HG03439 (cell line): Measurements from ENCODE around the gene PRR36.
"Not testable (repeated sequence)": the region's sequence is repeated elsewhere in the genome, so short reads cannot be mapped to it uniquely, and the experiment has no call there.

Experiments
- ATAC-seq: cut with Tn5 transposase; IDR thresholded peaks from one replicate; pipeline ENCODE4 v1.9.1; 2021; ENCODE audit warnings: mild to moderate bottlenecking, moderate library complexity; ENCODE audit not compliant: unreplicated experiment

PRR36 gene

GRCh38 chr19:7900401-7900870, 26.2 kb upstream of the PRR36 start:
- ATAC-seq: no peak

- ATAC-seq: no peak
These were observed 25.7 kb upstream of the PRR36 start for GRCh38 chr19:7899751-7900378.

- no peak for ATAC-seq
These were observed 24.8 kb upstream of the PRR36 start for GRCh38 chr19:7898967-7899366.

DNA sequence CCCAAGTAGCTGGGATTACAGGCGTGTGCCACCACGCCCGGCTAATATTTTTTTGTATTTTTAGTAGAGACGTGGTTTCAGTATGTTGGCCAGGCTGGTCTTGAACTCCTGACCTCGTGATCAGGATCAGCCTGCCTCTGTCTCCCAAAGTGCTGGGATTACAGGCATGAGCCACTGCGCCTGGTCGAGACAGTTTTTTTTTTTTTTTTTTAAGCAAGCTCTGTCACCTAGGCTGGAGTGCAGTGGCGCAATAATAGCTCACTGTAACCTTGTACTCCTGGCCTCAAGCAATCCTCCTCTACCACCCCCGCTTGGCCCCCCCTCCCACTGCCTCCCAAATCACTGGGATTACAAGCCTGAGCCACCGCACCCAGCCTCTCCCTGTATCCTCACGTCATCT, 23.1 kb upstream of the PRR36 start:
- no peak for ATAC-seq

- ATAC-seq: no peak
These were observed 21.4 kb upstream of the PRR36 start for GRCh38 chr19:7895565-7895964.

DNA sequence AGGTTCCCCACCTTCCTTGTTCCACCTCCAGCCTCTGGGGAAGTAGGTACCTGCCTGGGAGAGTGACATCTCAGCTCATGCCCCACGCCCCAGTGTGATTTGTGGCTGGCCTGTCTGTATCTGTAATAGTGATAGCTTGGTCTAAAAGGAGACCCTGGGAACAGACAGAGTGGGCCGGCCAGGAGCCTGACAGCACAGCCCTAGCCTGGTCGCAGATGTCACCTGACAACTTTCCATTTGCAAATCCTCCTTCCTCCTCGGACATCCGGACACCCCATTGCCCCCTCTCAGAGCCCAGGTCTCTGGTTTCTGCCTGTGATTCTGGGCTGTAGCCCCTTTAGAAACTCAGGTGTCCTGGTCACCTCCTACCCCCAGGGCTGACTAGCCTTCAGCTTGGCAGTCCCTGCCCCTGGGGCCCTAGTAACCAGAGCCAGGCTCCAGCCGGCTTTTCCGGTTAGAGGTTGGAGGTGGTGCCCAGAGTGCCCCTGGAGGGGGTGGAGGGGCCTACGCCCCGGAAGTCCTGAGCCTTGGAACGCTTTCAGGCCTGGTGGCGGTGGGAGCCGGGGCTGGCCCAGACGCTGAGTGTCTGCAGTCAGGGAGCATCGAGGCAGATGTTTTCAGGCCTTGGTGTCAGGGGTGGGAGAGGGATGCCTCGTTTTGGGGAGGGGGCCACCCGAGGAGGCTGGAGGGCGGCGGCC, 20.6 kb upstream of the PRR36 start:
- ATAC-seq: no peak

DNA sequence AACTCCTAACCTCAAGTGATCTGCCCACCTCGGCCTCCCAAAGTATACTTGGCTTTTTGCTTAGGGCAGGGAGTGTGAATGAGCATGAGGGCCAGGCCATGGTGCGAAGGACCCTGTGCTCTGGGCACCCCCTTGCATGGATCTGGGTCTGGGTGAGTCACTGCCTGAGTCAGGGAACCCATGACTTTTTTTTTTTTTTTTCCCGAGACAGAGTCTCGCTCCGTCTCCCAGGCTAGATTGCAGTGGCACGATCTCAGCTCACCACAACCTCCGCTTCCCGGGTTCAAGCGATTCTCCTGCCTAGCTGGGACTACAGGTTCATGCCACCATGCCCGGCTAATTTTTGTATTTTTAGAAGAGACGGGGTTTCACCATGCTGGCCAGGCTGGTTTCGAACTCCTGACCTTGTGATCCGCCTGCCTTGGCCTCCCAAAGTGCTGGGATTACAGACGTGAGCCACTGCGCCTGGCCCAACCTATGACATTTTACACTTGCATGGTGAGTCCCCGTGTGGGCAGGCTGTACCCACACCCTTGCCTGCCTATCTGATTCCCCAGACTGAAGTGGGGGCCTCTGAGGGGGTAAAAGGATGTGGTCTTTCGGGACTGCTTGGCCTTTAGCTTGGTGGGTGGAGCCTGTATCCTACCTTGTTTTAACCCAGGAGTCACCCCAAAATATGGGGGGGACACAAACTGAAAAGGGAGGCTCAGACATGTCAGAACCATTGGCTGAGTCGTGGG, 19.3 kb upstream of the PRR36 start:
- ATAC-seq: not testable (repeated sequence)

- no peak for ATAC-seq
These were observed 14.6 kb upstream of the PRR36 start for GRCh38 chr19:7888826-7889217.

DNA sequence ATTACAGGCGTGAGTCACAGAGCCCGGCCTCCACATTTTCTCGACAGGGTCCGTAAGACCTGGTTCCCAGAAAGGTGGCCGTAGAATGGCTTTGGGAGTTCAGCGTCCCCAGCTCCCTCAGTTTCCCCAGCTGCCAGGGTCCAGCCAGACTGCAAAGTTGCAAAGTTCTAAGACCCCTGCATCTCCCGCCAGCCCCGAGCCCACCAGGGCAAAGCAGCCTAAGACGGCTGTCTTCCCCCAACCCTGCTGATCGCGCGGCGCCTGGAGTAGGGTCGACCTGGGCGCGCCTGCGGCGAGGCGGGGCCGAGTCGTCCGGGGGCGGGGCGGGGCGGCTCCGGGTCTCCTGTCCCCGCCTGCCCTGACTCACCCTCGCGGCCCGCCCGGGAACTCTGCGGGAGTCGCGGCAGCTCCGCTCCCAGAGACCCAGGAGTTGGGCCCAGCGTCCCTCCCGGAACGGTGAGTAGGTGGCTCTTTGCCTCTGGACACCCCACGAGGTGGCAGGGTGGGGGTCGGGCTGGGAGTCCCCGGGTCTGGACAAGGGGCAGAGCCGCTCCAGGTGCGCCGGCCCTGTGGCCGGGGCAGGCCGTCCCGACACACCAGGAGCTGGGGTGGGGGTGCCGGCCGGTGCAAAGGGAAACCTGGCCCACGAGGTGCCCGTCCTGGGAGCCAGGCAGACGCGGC, 14.1 kb upstream of the PRR36 start, which contains the start of gene LRRC8E:
Gene LRRC8E, plus strand, starts transcription at position 366 of the 681 bp plus-strand sequence. CDS start 7,094 bp downstream, outside the sequence.
- no peak for ATAC-seq

DNA sequence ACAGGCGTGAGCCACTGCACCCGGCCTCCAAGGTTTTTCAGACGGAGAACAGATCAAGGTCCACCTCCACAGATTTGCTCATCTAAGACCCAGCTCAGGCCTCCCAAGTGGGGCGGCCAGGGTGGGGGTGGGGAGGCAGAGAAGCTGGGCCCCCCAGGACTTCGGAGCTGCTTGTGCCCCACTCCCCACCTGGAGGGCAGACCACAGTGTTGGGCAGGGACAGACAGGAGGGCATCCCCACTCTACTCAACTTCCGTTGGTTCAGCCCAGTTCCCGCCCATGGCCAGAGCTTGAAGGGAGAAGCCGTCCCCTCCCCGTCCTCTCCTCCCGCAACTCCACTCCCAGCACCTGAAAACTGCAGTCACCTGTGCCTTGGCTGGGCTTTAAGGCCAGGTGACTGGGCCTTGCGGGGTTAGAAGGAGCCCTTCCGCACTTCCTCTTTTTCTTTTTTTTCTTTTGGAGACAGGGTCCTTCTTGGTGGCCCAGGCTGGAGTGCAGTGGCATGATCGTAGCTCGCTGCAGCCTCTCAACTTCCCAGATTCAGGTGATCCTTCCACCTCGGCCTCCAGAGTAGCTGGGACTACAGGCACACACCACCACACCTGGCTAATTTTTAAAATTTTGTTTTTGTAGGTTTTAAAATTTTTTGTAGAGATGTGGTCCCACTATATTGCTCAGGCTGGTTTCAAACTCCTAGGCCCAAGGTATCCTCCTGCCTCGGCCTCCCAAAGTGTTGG, 13.4 kb upstream of the PRR36 start:
- no peak for ATAC-seq

GRCh38 chr19:7885818-7886217, 11.6 kb upstream of the PRR36 start:
- no peak for ATAC-seq

DNA sequence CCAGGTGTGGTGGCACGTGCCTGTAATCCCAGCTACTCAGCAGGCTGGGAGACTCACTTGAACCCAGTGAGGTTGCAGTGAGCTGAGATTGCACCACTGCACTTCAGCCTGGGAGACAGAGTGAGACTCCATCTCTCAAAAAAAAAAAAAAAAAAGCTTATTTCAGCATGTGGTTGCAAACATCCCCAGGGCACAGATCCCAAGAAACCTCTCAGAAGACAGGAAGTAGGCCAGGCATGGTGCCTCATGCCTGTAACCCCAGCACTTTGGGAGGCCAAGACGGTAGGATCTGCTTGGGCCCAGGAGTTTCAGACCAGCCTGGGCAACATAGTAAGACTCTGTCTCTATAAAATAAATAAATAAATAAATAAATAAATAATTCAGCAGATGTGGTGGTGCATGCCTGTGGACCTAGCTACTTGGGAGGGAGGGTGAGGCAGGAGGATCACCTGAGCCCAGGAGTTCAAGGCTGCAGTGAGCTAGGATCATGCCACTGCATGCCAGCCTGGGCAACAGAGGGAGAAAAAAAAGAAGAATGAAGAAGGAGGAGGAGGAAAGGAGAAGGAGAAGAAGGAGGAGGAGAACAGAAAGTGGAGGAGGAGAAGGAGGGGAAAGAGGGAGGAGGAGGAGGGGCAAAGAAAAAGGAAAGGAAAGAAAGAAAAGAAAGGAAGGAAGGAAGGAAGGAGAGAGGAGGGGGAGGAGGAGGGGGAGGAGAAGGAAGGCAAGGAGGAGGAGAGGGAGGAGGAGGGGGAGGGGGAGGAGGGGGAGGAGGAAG, 9.8 kb upstream of the PRR36 start:
- ATAC-seq: no peak

DNA sequence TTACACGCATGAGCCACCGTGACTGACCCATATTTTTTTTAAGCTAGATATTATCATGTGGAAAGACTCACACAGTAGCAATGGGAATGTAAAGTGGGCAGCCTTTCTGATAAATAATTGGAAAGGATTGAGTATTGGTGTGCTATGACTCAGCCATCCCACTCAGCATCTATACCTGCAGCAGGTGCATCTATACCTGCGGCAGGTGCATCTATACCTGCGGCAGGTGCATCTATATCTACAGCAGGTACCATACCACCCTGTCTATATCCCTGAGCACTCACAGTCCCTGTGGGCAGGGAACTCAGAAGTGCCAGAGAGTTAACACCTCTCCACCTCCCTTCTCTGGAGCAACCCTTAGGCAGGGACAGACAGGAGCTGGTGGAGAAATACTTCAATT, 8.9 kb upstream of the PRR36 start:
- ATAC-seq: no peak

DNA sequence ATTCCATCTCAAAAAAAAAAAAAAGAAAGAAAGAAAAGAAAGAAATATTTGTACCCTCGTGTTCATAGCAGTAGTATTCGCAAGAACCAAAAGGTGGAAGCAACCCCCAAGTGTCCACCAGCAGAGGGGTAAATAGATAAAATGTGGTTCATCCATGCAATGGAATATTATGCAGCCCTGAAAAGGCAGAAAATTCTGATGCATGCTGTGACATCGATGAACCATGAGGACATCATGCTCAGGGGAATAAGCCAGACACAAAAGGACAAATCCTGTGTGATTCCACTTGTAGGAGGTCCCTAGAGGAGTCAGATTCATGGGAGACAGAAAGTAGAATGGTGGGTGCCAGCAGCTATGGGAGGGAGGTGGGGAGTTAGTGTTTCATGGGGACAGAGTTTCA, 7.7 kb upstream of the PRR36 start:
- ATAC-seq: no peak

- ATAC-seq: no peak
These were observed 5.6 kb upstream of the PRR36 start for GRCh38 chr19:7879836-7880235.

GRCh38 chr19:7879111-7879807, 5.1 kb upstream of the PRR36 start:
- no peak for ATAC-seq

DNA sequence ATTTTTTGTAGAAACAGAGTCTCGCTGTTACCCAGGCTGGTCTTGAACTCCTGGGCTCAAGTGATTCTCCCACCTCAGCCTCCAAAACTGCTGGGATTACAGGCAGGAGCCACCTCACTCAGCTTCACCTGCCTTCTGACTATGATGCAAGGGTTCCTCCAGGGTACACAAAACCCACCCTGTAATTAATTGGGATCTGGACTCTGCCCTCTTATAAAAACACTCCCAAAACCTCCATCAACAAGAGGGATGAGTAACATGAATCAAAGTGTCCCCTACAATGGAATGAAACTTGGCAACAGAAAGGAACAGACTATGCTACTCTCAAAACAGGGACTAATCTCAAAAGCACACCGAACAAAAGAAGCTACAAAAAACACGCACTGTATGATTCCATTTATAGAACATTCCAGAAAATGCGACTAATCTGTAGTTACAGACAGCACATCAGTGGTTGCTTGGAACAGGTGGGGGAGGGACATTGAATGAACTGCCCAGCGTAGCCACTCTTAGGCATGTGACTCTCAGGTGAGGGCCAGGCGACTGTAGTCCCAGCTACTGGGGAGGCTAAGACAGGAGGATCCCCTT, 3.2 kb upstream of the PRR36 start:
- no peak for ATAC-seq

GRCh38 chr19:7874897-7875273, 695 bp upstream of the PRR36 start:
- no peak for ATAC-seq
